GM19467 (cell line): ENCODE data around the gene LEPR.
"Not testable (repeated sequence)": the region's sequence is repeated elsewhere in the genome, so short reads cannot be mapped to it uniquely, and the experiment has no call there.

Experiments
- ATAC-seq: cut with Tn5 transposase; IDR thresholded peaks from one replicate; pipeline ENCODE4 v1.9.1; 2021; ENCODE audit warnings: mild to moderate bottlenecking, moderate library complexity; ENCODE audit not compliant: unreplicated experiment

Gene LEPR

DNA sequence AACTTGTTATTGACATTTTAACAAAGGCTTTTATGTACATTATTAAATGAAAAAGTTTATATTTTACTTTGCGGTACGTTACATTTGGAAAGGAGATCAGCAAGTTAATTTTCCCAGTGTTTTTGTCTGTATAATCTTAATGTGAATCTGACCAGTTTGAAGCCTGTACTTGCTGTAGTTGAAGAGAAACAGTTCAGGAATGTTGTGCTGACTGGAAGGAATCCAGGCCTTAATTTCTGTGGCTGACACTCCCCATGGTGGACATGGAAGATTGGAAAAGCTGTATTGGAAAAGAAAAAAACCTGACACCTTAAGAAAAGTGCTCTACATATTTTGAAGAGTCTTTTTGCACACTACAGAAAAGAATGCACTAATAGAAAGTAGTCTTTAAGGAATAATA is 15.5 kb downstream of the LEPR start:
- ATAC-seq: no peak

DNA sequence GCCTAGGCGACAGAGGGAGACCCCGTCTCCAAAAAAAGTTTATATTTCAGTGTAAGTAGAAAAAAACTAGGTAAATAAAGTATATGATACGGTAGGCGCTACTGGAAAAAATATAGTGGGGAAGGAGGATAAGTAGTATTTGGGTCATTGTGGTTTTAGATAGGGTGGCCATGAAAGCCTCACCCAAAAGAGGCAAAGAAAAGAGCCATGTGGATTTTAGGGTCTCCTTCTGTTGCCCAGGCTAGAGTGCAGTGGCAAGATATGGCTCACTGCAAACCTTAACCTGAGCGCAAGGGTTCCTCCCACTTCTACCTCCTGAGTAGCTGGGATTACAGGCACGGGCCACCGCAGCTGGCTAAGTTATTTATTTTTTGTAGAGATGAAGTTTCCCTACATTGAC is 17.1 kb downstream of the LEPR start:
- no peak for ATAC-seq

DNA sequence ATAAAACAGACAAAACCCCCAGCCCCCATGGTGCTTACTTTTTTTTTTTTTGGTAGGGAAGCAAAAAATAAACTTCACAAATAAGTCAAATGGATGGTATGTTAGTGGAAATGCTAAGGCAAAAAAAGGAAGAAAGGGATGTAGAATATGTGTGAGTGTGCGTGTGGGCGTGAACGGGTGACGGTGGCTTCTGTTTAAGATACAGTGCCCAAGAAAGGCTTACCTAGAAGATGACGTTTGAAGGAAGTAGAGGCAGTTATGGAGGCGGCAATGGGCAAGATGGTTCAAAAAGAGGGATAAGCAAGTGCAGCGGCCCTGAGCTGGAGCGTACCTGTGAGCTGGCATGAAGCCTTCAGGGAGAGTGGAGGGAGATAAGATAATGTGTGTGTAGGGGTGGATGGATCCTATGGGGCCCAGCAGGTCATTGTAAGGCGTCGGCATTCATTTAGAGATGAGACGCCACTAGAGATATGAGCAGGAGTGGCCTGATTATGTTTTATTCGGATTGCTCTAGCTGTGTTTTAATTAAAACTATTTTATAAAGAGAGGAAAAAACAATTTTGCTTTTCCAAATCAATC is 19.9 kb downstream of the LEPR start:
- no peak for ATAC-seq

DNA sequence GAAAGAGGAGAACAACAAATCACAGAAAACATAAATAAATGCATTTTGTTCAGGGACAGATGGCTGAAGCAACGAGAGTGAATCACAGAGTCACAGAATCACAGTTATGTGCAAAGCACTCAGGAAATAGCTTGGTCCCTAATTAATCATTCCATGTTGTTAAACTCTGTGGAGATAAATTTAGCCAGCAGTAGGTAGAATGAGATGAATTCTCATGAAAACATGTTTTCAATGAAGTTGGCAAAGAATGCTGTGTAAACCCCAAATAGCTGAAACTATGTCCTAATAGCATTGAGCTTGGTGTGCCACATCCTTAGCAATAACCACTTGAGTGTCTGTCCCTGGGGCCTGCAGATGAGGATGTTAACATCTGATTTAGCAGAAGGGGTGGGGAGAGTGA is 20.4 kb downstream of the LEPR start:
- no peak for ATAC-seq

DNA sequence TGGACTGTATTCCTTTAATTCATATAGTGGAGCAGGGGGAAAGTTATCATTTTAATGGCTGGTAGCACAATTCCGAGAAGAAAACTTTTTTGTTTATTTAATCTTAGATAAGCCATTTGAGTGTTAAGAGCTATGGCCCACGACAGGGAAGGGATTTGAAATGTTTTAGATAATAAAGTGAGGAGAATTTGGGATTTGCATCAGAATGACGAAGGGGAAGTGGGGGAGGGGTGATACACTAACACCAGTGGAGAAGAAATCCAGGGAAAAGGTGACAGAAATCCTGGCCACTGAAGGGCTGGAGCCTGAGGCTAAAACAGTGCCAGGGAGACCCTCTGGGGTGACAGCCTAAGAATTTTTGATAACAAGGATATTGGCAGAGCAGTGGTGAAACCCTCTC is 21.0 kb downstream of the LEPR start:
- no peak for ATAC-seq

DNA sequence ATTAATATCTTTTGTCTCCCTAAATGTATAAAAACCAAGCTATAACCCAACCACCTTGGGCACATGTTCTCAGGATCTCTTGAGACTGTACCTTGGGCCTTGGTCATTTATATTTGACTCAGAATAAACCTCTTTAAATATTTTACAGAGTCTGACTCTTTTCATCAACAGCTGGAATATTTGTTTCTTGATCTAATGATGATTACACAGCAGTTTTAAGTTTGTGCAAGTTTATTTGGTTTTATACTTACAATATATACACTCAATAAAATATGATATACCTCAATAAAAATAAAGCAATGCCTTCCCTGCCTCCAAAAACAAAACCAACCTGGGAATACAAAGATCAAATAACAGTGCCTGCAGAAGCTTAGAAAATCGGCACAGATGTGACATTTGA is 22.0 kb downstream of the LEPR start:
- ATAC-seq: no peak

DNA sequence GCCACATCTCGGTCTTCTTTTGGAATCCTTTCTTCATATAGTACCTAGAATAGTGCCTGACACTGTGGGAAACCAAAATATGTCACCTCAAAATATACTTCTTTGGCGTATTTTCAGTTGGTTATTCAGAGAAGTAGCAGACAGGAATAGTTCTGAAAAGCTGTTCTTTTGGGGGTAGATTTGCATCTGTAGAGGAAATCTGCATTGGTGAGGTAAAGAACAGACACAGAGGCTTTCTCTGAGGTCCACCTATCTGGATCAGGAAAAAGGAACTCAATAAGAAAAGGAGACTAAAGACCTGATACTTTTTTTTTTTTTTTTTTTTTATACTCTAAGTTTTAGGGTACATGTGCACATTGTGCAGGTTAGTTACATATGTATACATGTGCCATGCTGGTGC is 23.2 kb downstream of the LEPR start:
- no peak for ATAC-seq

DNA sequence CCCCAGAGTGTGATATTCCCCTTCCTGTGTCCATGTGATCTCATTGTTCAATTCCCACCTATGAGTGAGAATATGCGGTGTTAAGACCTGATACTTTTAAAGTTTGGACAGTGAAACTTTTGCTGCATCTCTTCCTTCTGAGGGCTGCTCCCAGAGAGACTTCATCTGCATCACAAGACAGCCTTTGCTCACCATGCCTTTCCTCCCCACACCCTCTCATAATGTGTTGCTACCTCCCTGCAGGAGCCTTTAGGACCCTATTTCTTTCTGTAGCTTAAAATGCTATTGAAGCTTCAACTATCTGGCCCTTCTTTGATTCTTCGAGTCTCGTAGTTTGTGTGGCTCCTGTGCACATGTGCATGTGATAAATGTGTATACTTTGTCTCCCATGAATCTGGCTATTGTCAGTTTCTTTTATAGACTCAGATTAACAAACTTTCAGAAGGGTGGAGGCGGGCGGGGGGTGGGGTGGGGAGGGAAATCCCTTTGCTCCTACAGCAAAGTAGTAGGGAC is 23.7 kb downstream of the LEPR start:
- ATAC-seq: no peak

DNA sequence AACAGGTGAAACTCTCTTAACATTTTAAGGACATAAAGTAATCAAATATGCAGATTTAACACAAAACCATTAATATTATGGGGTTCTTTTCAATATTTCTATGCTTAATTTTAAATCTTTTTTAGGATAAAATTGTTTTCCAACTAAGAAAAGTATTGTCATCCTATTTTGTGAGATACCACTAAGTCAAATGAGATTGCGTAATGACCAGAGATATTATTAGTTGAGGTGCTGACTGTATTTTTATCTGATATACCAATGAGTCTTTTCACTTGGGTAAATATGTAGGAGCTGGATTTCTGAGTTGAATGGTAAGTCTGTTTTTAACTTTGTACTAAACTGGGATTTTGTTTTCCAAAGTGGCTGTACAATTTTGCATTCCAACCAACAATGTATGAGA is 25.4 kb downstream of the LEPR start:
- ATAC-seq: no peak

DNA sequence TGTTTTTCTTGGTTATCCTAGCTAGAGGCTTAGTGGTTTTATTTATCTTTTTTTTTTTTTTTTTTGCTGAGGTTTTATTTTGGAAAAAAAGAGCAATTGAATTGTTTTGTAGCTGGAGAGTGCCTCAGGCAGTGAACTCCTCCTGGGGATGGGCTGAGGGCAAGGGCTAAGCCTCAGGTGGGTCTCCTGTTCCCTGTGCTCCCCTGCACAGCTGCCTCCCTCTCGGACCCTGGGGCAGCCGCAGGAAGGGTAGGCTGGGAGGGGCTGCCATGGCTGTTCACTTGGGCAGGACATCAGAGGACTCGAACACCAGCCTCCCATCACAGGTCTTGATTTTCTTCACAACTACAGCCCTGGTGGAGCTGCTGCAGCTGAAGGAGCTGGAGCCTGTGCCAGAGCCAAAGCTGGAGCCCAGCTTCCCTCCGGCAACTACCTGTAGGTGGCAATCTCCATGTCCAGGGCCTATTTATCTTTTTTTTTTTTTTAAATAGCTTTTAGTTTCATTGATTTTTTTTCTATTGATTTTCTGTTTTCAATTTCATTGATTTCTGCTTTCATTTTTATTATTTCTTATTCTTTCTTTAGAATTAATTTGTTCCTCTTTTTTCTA is 28.9 kb downstream of the LEPR start:
- no peak for ATAC-seq

DNA sequence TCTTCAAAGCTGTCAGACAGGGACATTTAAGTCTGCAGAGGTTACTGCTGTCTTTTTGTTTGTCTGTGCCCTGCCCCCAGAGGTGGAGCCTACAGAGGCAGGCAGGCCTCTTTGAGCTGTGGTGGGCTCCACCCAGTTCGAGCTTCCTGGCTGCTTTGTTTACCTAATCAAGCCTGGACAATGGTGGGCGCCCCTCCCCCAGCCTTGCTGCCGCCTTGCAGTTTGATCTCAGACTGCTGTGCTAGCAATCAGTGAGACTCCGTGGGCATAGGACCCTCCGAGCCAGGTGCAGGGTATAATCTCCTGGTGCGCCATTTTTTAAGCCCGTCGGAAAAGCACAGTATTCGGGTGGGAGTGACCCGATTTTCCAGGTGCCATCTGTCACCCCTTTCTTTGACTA is 35.2 kb downstream of the LEPR start:
- ATAC-seq: not testable (repeated sequence)

DNA sequence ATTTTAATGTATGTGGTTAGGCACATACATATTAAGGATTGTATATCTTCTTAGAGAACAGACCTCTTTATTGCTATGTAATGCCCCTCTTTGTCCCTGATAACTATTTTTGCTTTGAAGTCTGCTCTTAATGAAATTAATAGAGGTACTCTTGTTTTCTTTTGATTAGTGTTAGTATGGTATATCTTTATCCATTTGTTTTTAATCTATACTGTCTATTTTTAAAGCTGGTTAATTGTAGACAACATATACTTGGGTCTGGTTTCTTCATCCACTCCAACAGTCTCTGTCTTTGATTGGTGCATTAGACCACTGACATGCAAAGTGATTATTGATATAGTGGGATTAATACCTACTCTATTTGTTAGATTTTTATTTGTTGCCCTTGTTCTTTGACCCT is 36.0 kb downstream of the LEPR start:
- ATAC-seq: no peak

DNA sequence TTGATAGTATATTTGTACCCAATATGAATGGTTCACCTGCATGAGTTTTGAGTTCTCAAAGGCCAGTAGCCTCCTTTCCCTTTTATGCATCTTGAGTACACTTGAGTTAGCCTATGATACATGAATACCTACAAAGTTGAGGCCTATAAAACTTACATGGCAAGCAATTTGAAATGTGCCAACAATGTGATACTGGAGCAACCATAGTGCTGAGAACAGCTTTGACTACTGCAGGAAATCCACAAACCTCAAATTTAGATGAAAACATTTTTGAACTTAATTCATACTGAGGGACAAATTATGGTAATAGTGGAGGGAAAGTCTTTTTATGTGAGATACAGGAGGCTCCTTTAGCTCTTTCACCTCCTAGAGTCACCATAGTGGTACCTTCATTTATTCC is 37.4 kb downstream of the LEPR start:
- ATAC-seq: no peak

DNA sequence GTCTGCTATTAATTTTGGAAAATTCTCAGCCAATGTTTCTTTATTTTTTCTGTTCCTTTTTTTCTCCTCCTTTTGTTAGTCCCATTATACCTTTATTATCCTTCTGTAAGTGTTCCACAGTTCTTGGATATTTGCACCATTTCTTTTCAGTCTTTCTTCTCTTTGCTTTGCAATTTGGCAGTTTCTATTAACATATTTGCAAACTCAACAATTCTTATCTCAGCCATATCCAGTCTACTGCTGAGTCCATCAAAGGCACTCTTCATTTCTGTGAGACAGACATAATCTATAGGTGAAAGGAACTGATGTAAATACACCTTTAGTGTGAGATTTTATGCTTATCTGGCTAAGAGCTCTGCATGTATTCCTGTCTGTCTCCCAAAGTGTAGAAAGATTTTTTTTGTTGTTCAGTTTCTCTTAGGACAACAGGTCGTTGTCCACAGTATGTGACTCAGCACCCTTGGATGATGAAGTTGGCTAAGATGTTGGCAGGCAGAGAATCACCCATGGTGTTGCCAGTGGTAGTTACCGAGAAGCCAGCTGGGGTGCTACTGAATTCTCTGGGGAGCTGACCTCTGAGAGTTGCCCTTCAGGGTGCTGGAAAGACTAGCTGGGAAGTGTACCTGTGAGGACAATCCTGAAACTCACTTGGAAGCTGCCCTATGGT is 38.4 kb downstream of the LEPR start:
- ATAC-seq: no peak

DNA sequence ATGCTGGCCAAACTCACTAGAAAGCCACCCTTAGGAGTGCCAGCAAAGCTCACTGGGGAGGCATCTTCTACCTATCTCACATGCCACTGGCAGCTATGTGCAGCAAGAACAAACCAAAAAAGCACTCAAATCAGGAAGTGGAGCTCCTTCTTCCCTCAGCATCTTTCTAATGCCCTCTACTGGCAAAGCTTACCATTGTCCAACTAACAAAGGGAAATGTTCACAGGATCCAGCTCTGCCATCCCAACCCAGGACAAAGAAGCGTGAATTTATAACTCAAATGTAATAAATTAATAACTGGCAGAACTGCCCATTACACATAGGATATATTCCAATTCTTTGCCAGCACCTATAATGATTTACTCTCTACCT is 38.9 kb downstream of the LEPR start:
- ATAC-seq: no peak

DNA sequence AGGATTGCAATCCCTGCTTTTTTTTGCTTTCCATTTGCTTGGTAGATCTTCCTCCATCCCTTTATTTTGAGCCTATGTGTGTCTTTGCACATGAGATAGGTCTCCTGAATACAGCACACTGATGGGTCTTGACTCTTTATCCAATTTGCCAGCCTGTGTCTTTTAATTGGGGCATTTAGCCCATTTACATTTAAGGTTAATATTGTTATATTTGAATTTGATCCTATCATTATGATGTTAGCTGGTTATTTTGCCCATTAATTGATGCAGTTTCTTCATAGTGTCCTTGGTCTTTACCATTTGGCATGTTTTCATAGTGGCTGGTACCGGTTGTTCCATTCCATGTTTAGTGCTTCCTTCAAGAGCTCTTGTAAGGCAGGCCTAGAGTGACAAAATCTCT is 45.4 kb downstream of the LEPR start:
- ATAC-seq: not testable (repeated sequence)

DNA sequence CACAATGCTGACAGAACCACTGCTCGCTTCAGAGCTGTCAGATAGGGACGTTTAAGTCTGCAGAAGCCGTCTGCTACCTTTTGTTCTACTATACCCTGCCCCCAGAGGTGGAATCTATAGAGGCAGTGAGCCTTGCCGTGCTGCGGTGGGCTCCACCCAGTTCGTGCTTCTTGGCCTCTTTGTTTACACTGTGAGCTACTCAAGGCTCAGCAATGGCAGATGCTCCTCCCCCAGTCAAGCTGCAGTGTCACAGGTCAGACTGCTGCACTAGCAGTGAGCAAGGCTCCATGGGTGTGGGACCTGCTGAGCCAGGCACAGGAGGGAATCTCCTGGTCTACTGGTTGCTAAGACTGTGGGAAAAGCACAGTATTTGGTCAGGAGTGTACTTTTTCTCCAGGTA is 47.1 kb downstream of the LEPR start:
- no peak for ATAC-seq

DNA sequence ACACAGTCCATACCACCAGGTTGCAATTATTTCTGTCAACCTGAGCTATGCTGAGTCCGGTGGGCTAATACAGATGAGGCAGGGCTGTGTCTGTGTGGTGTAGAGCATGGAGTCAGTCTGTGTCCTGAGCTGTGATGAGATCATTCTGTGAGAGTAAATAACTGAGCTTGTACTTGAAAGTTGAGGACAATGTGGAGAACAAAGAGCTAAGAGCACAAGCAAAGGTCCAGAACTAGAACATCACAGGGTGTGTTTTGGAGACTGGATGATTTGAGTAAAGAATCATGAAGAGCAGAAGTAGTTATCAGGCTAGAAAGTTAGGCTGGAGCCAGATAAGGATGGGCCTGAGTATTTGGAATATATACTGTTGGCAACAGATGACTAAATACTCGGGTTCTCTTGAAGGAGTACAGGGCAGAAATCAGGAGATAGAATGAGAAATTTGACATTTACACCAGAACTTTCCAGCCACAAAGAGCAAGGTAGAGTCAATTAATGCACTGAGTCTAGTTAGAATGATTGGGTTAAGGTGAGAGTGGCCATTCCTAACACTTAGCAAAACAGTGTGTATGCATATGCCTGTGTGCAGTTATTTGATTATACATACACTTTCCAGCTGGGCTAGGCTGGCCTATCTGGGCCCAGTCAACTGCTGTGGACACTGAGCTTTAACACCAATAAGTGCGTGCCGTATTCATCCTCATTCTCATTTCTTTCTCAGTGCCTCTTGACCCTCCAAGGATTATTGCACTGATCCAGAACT is 48.8 kb downstream of the LEPR start:
- ATAC-seq: no peak

DNA sequence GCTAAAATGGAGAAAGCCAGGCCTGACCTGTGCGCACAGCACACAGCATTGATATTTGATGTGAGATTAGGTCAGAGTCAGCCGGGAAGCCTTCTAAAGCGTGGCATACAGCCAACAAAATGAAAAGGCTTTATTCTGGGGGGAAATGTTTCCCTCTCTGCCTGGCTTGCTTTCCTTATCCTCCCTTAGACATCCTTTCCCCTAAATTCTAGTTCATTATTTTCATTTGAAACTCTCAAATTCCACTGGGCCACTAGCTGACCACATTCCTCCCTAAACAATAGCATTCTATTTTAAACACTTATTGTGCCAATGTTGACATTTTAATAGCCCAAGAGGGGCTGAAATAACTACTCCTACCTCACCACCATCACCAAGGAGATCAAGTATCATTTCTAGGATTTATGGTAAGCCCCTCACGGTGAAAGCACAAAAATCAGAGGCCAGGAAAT is 49.4 kb downstream of the LEPR start:
- ATAC-seq: no peak
